Naive thymus-derived CD4-positive, alpha-beta T cell (primary cell): Measurements from ENCODE around the gene HCN1. TPM values are rescaled to one million over a fixed set of nuclear protein-coding genes. Genes with fewer than 3 reads are reported as not detected.
"Not testable (repeated sequence)": the region's sequence is repeated elsewhere in the genome, so short reads cannot be mapped to it uniquely, and the experiment has no call there.

Experiments
- ATAC-seq: fragments of 150-1000 bp; cut with Tn5 transposase; 2 replicates; pipeline ENCODE4 v1.10.0; 2021; ENCODE audit warnings: mild to moderate bottlenecking, moderate library complexity
- CTCF ChIA-PET: fragments of 350-600 bp; sonication (Branson Sonifier 250); formaldehyde crosslinking; loops from one replicate; lab custom pipeline; 2021; ENCODE audit warnings: antibody characterized with exemption; lab: Charles Lee
- POLR2A ChIA-PET: fragments of 350-600 bp; sonication (Branson Sonifier 250); formaldehyde crosslinking; loops from one replicate; lab custom pipeline; 2021; ENCODE audit warnings: antibody characterized with exemption, inconsistent platforms; lab: Charles Lee
- DNase-seq, 9 donors: peaks; one replicate each; pipeline versions ENCODE4 v3.0.0 to v3.0.0-alpha.2; 2020 to 2022; ENCODE audit warnings: mixed read lengths in 1 of 9
- H3K27ac ChIP-seq: one replicate; pipeline ENCODE4 v1.7.0; 2013; ENCODE audit warnings: mild to moderate bottlenecking, low read depth, low read length, moderate library complexity
- H3K27me3 ChIP-seq, 2 donors: one replicate each; pipeline ENCODE4 v1.7.0; 2013; ENCODE audit warnings: low read length in 2 of 2, mild to moderate bottlenecking in 2 of 2, moderate library complexity in 2 of 2; ENCODE audit not compliant: control insufficient read depth in 2 of 2, insufficient read depth in 2 of 2
- H3K36me3 ChIP-seq, 3 experiments: 1 replicate in 2 of 3; 2 replicates in 1 of 3; pipeline ENCODE4 v1.7.0; 2013; ENCODE audit warnings: low read length in 3 of 3, mild to moderate bottlenecking in 3 of 3, moderate library complexity in 1 of 3; ENCODE audit not compliant: insufficient read depth in 3 of 3, control insufficient read depth in 2 of 3
- H3K4me1 ChIP-seq, 2 donors: one replicate each; pipeline ENCODE4 v1.7.0; 2013; ENCODE audit warnings: low read length in 2 of 2, mild to moderate bottlenecking in 2 of 2, moderate library complexity in 1 of 2; ENCODE audit not compliant: control insufficient read depth in 2 of 2, insufficient read depth in 2 of 2
- H3K4me3 ChIP-seq: 2 replicates; pipeline ENCODE4 v1.7.0; 2013; ENCODE audit warnings: mild to moderate bottlenecking, low read length
- H3K9me3 ChIP-seq, 3 experiments: 1 replicate in 2 of 3; 2 replicates in 1 of 3; pipeline ENCODE4 v1.7.0; 2013; ENCODE audit warnings: low read length in 3 of 3; ENCODE audit not compliant: control insufficient read depth in 2 of 3
- H3K27ac Mint-ChIP-seq, 9 donors: one replicate each; pipeline ENCODE4 v1.8.0; 2020 to 2022; ENCODE audit warnings: mixed read lengths in 9 of 9, mild to moderate bottlenecking in 8 of 9, moderate library complexity in 5 of 9, inconsistent platforms in 2 of 9
- H3K27me3 Mint-ChIP-seq, 5 donors: one replicate each; pipeline ENCODE4 v1.8.0; 2021 to 2022; ENCODE audit warnings: mixed read lengths in 5 of 5, mild to moderate bottlenecking in 1 of 5
- H3K36me3 Mint-ChIP-seq, 5 donors: one replicate each; pipeline ENCODE4 v1.8.0; 2020 to 2022; ENCODE audit warnings: mixed read lengths in 5 of 5, mild to moderate bottlenecking in 3 of 5, inconsistent platforms in 1 of 5
- H3K4me1 Mint-ChIP-seq, 7 donors: one replicate each; pipeline ENCODE4 v1.8.0; 2020 to 2022; ENCODE audit warnings: mixed read lengths in 7 of 7, mild to moderate bottlenecking in 3 of 7, inconsistent platforms in 1 of 7
- H3K4me3 Mint-ChIP-seq, 10 donors: one replicate each; pipeline ENCODE4 v1.8.0; 2020 to 2022; ENCODE audit warnings: mild to moderate bottlenecking in 10 of 10, mixed read lengths in 10 of 10, moderate library complexity in 6 of 10, inconsistent platforms in 2 of 10
- H3K9me3 Mint-ChIP-seq, 11 donors: one replicate each; pipeline ENCODE4 v1.8.0; 2020 to 2022; ENCODE audit warnings: mixed read lengths in 11 of 11, mild to moderate bottlenecking in 4 of 11, inconsistent platforms in 1 of 11, moderate library complexity in 1 of 11
- intact Hi-C, 2 donors: fragments of 100-400 bp; cut with micrococcal nuclease; formaldehyde crosslinking; loops; one replicate each; pipeline ENCODE4 v1.15.1; 2023
- polyA plus RNA-seq, 2 donors: library from polyadenylated mRNA; unstranded; fragments of 300-500 nt; fragmentation: Illumina TruSeq; gene quantifications; one replicate each; pipeline ENCODE4 v1.2.3, GENCODE V29; 2021
- total RNA-seq, 6 experiments: library from RNA in 5 of 6; stranded (reverse) in 5 of 6; gene quantifications; 1 replicate in 5 of 6; 2 replicates in 1 of 6; pipeline ENCODE4 v1.2.3 and lab custom pipeline; 2021 to 2026

Gene HCN1
- total and polyA plus RNA-seq, 7 experiments from 2014 or later: not detected

- H3K36me3 Mint-ChIP-seq: peaks cover 0 to 4% (median 0%) of the 10 kb centered on the region in 5 donors
- H3K4me1 ChIP-seq: no peaks in the 10 kb centered on the region
- intact Hi-C loops: no loop called here
- no peaks in the 10 kb centered on the region for H3K9me3 ChIP-seq
- H3K4me1 Mint-ChIP-seq: no peaks in the 10 kb centered on the region
- H3K27me3 Mint-ChIP-seq: no peaks in the 10 kb centered on the region
- H3K27ac ChIP-seq: no peak overlapping the region
- H3K27me3 ChIP-seq: no peaks in the 10 kb centered on the region
- peaks cover 1 to 24% (median 10%) of the 10 kb centered on the region in 11 donors for H3K9me3 Mint-ChIP-seq
- no peak overlapping the region for H3K4me3 ChIP-seq
- no peak for ATAC-seq
- no peak overlapping the region for H3K27ac Mint-ChIP-seq
- no peak overlapping the region for H3K4me3 Mint-ChIP-seq
- no peaks in the 10 kb centered on the region for H3K36me3 ChIP-seq
- POLR2A ChIA-PET: no interaction called here
- CTCF ChIA-PET: no interaction called here
- DNase-seq: no peak
These were observed 94.8 kb downstream of the HCN1 start for GRCh38 chr5:45601424-45601823.

DNA sequence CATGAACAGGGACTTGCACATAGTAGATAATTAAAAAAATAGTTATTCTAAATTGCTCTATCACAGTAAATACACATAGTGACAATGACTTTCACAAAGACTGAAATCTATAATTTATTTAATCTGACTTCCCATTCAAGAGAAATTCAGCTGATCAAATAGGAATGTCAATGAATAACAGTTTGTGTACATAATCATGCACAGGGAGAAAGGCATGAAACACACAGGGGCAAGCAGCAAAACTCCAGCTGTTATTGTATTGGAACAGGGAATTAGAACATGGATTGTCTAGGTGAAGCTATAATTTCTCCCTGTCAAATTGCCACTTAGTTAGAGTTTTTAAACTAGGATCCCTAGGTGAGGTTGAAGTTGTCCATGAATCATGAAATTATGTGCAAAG lies 99.9 kb downstream of the HCN1 start:
- H3K27me3 ChIP-seq: no peaks in the 10 kb centered on the region
- no peaks in the 10 kb centered on the region for H3K9me3 ChIP-seq
- Mint-ChIP-seq H3K27me3 (no peaks in the 10 kb centered on the region), H3K4me1 (no peaks in the 10 kb centered on the region), H3K36me3 (peaks cover 0 to 4% (median 0%) of the 10 kb centered on the region in 5 donors), H3K9me3 (peaks cover 1 to 33% (median 13%) of the 10 kb centered on the region in 11 donors), H3K4me3 (no peak overlapping the region), H3K27ac (no peak overlapping the region)
- H3K4me1 ChIP-seq: no peaks in the 10 kb centered on the region
- no peak overlapping the region for H3K4me3 ChIP-seq
- no peaks in the 10 kb centered on the region for H3K36me3 ChIP-seq
- no peak overlapping the region for H3K27ac ChIP-seq
- CTCF ChIA-PET: no interaction called here
- no peak for DNase-seq
- no peak for ATAC-seq
- intact Hi-C loops: no loop called here
- POLR2A ChIA-PET: no interaction called here

- H3K36me3 ChIP-seq, H3K4me3 Mint-ChIP-seq, H3K27ac Mint-ChIP-seq, H3K4me3 ChIP-seq, H3K27ac ChIP-seq, H3K4me1 ChIP-seq, H3K4me1 Mint-ChIP-seq, intact Hi-C loops, POLR2A ChIA-PET, ATAC-seq, H3K27me3 ChIP-seq, H3K36me3 Mint-ChIP-seq, H3K9me3 ChIP-seq, CTCF ChIA-PET, DNase-seq, H3K27me3 Mint-ChIP-seq: not testable (repeated sequence)
- H3K9me3 Mint-ChIP-seq: peaks cover 0 to 27% (median 18%) of the 10 kb centered on the region in 11 donors
These were observed 110.2 kb downstream of the HCN1 start for GRCh38 chr5:45586001-45586400.

- ATAC-seq: no peak
- Histone ChIP-seq H3K9me3 (no peaks in the 10 kb centered on the region), H3K36me3 (no peaks in the 10 kb centered on the region), H3K27me3 (no peaks in the 10 kb centered on the region), H3K4me1 (no peaks in the 10 kb centered on the region), H3K4me3 (no peak overlapping the region), H3K27ac (no peak overlapping the region)
- DNase-seq: no peak
- Mint-ChIP-seq H3K9me3 (peaks cover 2 to 26% (median 6%) of the 10 kb centered on the region in 11 donors), H3K27me3 (no peaks in the 10 kb centered on the region), H3K4me1 (no peaks in the 10 kb centered on the region), H3K27ac (no peak overlapping the region), H3K4me3 (no peak overlapping the region), H3K36me3 (peaks cover 0 to under 1% (median 0%) of the 10 kb centered on the region in 5 donors)
- intact Hi-C loops: no loop called here
- CTCF ChIA-PET: no interaction called here
- POLR2A ChIA-PET: no interaction called here
These were observed 117.9 kb downstream of the HCN1 start for GRCh38 chr5:45578270-45578669.

GRCh38 chr5:45568813-45569212 lies 127.4 kb downstream of the HCN1 start:
- intact Hi-C loops: no loop called here
- no peak for DNase-seq
- Histone ChIP-seq H3K4me1 (no peaks in the 10 kb centered on the region), H3K27ac (no peak overlapping the region), H3K27me3 (no peaks in the 10 kb centered on the region), H3K36me3 (no peaks in the 10 kb centered on the region), H3K9me3 (no peaks in the 10 kb centered on the region), H3K4me3 (no peak overlapping the region)
- no peaks in the 10 kb centered on the region for H3K4me1 Mint-ChIP-seq
- no peak overlapping the region for H3K27ac Mint-ChIP-seq
- H3K36me3 Mint-ChIP-seq: no peaks in the 10 kb centered on the region
- ATAC-seq: no peak
- peaks cover 3 to 25% (median 11%) of the 10 kb centered on the region in 11 donors for H3K9me3 Mint-ChIP-seq
- ChIA-PET POLR2A (no interaction called here), CTCF (no interaction called here)
- H3K4me3 Mint-ChIP-seq: no peak overlapping the region
- H3K27me3 Mint-ChIP-seq: no peaks in the 10 kb centered on the region

DNA sequence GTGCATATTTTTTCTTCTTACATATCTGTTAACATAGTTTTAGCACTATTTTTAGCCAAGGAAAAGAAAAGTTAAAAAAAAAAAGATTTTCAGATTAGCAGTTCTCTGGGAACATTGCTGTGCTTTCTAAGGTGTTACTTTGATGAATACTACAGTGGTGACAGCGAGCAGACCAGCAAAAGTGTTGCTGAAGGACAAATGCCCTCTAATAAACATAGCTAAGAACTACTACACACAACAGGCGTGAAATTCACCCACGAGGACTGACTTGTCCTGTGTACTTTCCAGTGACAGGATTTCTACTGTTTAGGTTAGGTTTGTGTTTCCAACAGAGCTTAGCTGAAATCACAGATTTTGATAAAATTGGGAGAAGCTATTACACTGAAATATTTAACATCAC lies 153.8 kb downstream of the HCN1 start:
- intact Hi-C loops: no loop called here
- H3K27ac ChIP-seq: no peak overlapping the region
- no peaks in the 10 kb centered on the region for H3K36me3 ChIP-seq
- Mint-ChIP-seq H3K4me3 (no peak overlapping the region), H3K9me3 (peaks cover 0 to 31% (median 8%) of the 10 kb centered on the region in 11 donors), H3K4me1 (no peaks in the 10 kb centered on the region), H3K27ac (no peak overlapping the region), H3K27me3 (no peaks in the 10 kb centered on the region), H3K36me3 (no peaks in the 10 kb centered on the region)
- H3K9me3 ChIP-seq: no peaks in the 10 kb centered on the region
- H3K4me3 ChIP-seq: no peak overlapping the region
- ATAC-seq (no peak), DNase-seq (no peak)
- no peaks in the 10 kb centered on the region for H3K4me1 ChIP-seq
- no peaks in the 10 kb centered on the region for H3K27me3 ChIP-seq
- CTCF ChIA-PET: no interaction called here
- POLR2A ChIA-PET: no interaction called here

- no peak for ATAC-seq
- POLR2A ChIA-PET: interaction anchor here (0.7 kb wide), 1 partner anchor 1607 kb away, joined by 5 read pairs; no protein-coding TSS in a partner anchor
- CTCF ChIA-PET: no interaction called here
These were observed 162.5 kb downstream of the HCN1 start for GRCh38 chr5:45533663-45534062.

More at GRCh38 chr5:45533663-45534062, 162.5 kb downstream of the HCN1 start:
- no peak overlapping the region for H3K27ac Mint-ChIP-seq
- H3K9me3 ChIP-seq: peaks cover 0 to 4% (median 0%) of the 10 kb centered on the region in 3 experiments
- DNase-seq: no peak
- H3K36me3 ChIP-seq: no peaks in the 10 kb centered on the region
- H3K4me3 ChIP-seq: no peak overlapping the region
- no peaks in the 10 kb centered on the region for H3K4me1 ChIP-seq
- peaks cover 0 to 36% (median 7%) of the 10 kb centered on the region in 11 donors for H3K9me3 Mint-ChIP-seq
- no peaks in the 10 kb centered on the region for H3K27me3 ChIP-seq
- H3K4me1 Mint-ChIP-seq: no peaks in the 10 kb centered on the region
- no peak overlapping the region for H3K4me3 Mint-ChIP-seq
- H3K27ac ChIP-seq: no peak overlapping the region
- H3K36me3 Mint-ChIP-seq: no peaks in the 10 kb centered on the region
- intact Hi-C loops: no loop called here
- no peaks in the 10 kb centered on the region for H3K27me3 Mint-ChIP-seq
